Endodermal cell (in vitro differentiated cells): ENCODE data around the gene CFAP69. TPM values are rescaled to one million over a fixed set of nuclear protein-coding genes. Genes with fewer than 3 reads are reported as not detected.

Experiments used
- DNase-seq: peaks from one replicate; pipeline ENCODE4 v3.0.0-alpha.2; 2017
- H3K27ac ChIP-seq: 2 replicates; pipeline ENCODE4 v1.5.1; 2013; ENCODE audit warnings: mild to moderate bottlenecking, low read depth, low read length, moderate library complexity
- H3K27me3 ChIP-seq: 2 replicates; pipeline ENCODE4 v1.6.1; 2013; ENCODE audit warnings: mild to moderate bottlenecking, low read length, moderate library complexity; ENCODE audit not compliant: insufficient read depth, control insufficient read depth, poor library complexity, severe bottlenecking
- H3K36me3 ChIP-seq: 2 replicates; pipeline ENCODE4 v1.7.0; 2013; ENCODE audit warnings: mild to moderate bottlenecking, low read length, moderate library complexity; ENCODE audit not compliant: control insufficient read depth, insufficient read depth
- H3K4me1 ChIP-seq: one replicate; pipeline ENCODE4 v1.7.0; 2013; ENCODE audit warnings: low read length; ENCODE audit not compliant: control insufficient read depth, insufficient read depth
- H3K4me3 ChIP-seq: 2 replicates; pipeline ENCODE4 v1.5.1; 2013; ENCODE audit warnings: mild to moderate bottlenecking, low read length, moderate library complexity
- H3K9ac ChIP-seq: 2 replicates; pipeline ENCODE4 v1.6.1; 2013; ENCODE audit warnings: mild to moderate bottlenecking, low read length, moderate library complexity; ENCODE audit not compliant: poor library complexity, severe bottlenecking; ENCODE audit errors: extremely low read depth
- H3K9me3 ChIP-seq: 2 replicates; pipeline ENCODE4 v1.6.1; 2013; ENCODE audit warnings: mild to moderate bottlenecking, low read length, moderate library complexity; ENCODE audit not compliant: control insufficient read depth
- H3K27ac Mint-ChIP-seq: 2 replicates; pipeline ENCODE4 v1.8.0; 2020; ENCODE audit warnings: mixed read lengths
- H3K27me3 Mint-ChIP-seq: 2 replicates; pipeline ENCODE4 v1.8.0; 2021; ENCODE audit warnings: mild to moderate bottlenecking, mixed read lengths; ENCODE audit not compliant: insufficient read depth
- H3K36me3 Mint-ChIP-seq: 2 replicates; pipeline ENCODE4 v1.8.0; 2020; ENCODE audit warnings: low read depth, mixed read lengths
- H3K4me1 Mint-ChIP-seq: 2 replicates; pipeline ENCODE4 v1.8.0; 2020; ENCODE audit warnings: mixed read lengths
- H3K4me3 Mint-ChIP-seq: 2 replicates; pipeline ENCODE4 v1.8.0; 2020; ENCODE audit warnings: mild to moderate bottlenecking, moderate library complexity, mixed read lengths
- H3K9me3 Mint-ChIP-seq: 2 replicates; pipeline ENCODE4 v1.8.0; 2020; ENCODE audit warnings: mild to moderate bottlenecking, mixed read lengths
- WGBS, 2 experiments: methylation state at CpG; one replicate each; pipeline versions ENCODE4 v1.1.5 to v1.1.7; 2013; ENCODE audit warnings: missing lambda C conversion rate in 2 of 2, mixed read lengths in 1 of 2; ENCODE audit not compliant: insufficient coverage in 1 of 2, insufficient read length in 1 of 2; 5-methylcytosine and 5-hydroxymethylcytosine counted together
- total RNA-seq, 2 donors: library from RNA; stranded (reverse); fragmentation: NEBNext Ultra II Directional in 1 of 2; extraction: Animal tissue kit (Norgen Biotek cat#: 25700) in 1 of 2; gene quantifications; 2 replicates in 1 of 2; 3 replicates in 1 of 2; pipeline ENCODE4 v1.2.1, GENCODE V29; 2021
- TF ChIP-seq, protein P1 (sequence below): fragments of 200-600 bp; sonication (generic); conservative IDR thresholded peaks from 2 replicates; pipeline ENCODE4 v1.5.0; 2021; ENCODE audit warnings: antibody characterized with exemption, mild to moderate bottlenecking

Gene CFAP69
- total RNA-seq, 2 donors from 2014 or later, result 4.9 to 6.6 TPM

DNA sequence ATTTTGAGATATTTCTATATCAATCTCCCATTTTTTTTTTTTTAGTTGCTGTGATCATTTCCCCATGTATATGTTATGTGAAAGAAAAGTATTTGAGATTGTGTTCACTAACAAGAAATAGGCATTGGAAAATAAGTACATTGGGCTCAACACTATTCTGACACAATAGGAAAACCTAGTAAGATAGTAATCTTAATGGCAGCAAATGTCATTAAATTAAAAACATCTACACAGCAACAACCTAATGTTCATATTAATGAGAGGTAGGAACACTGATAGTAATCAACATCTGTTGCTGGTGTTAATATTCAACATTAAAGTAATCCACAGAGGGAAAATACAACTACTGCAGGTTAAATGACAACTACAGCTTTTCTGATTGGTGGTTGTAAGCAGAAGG is 100.0 kb downstream of the CFAP69 start:
- peaks cover 1% of the 10 kb centered on the region for H3K9me3 ChIP-seq
- H3K4me1 ChIP-seq, result no peaks in the 10 kb centered on the region
- no peaks in the 10 kb centered on the region for H3K27me3 Mint-ChIP-seq
- TF ChIP-seq, protein P1, sequence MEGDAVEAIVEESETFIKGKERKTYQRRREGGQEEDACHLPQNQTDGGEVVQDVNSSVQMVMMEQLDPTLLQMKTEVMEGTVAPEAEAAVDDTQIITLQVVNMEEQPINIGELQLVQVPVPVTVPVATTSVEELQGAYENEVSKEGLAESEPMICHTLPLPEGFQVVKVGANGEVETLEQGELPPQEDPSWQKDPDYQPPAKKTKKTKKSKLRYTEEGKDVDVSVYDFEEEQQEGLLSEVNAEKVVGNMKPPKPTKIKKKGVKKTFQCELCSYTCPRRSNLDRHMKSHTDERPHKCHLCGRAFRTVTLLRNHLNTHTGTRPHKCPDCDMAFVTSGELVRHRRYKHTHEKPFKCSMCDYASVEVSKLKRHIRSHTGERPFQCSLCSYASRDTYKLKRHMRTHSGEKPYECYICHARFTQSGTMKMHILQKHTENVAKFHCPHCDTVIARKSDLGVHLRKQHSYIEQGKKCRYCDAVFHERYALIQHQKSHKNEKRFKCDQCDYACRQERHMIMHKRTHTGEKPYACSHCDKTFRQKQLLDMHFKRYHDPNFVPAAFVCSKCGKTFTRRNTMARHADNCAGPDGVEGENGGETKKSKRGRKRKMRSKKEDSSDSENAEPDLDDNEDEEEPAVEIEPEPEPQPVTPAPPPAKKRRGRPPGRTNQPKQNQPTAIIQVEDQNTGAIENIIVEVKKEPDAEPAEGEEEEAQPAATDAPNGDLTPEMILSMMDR, result no peak
- peaks cover 13% of the 10 kb centered on the region for H3K4me1 Mint-ChIP-seq
- no peak for DNase-seq
- peak overlapping the region; percentile 95 for H3K4me3 Mint-ChIP-seq
- no peaks in the 10 kb centered on the region for H3K36me3 Mint-ChIP-seq
- no peak overlapping the region for H3K27ac ChIP-seq
- H3K9ac ChIP-seq, result no peak overlapping the region
- no peaks in the 10 kb centered on the region for H3K27me3 ChIP-seq
- H3K27ac Mint-ChIP-seq, result no peak overlapping the region
- no peaks in the 10 kb centered on the region for H3K9me3 Mint-ChIP-seq
- H3K36me3 ChIP-seq, result no peaks in the 10 kb centered on the region
- peak overlapping the region; percentile 99 for H3K4me3 ChIP-seq

DNA sequence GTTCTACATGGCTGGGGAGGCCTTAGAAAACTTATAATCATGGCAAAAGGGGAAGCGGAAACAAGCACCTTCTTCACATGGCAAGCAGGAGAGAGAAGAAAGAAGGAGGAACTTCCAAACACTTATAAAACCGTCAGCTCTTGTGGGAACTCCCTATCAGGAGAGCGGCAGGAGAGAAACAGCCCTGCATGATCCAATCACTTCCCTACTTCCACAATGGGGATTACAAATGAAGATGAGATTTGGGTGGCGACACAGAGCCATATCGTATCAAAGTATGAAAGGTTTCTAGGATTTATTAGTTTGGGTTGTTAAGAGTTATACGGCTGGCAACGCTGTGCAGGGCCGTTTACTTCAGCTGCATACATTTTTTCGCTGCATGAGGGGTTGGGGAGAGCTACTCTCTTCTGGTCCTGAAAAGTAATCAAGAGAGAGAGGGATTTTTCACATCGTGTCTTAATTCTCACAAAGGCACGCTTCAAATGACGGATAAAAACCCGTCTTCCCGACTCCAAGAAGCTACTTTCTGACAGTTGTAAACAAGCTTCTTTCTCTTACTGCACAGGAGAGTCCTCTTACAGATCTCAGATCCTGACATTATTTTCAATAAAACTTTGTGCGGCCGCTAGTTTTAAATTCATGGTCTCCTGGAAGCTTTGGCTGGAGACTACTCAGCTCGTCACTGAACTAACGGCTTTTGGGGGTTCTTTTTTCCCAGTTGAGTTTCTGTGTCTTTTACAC is 100.8 kb downstream of the CFAP69 start:
- H3K27me3 ChIP-seq, result no peaks in the 10 kb centered on the region
- H3K27me3 Mint-ChIP-seq, result no peaks in the 10 kb centered on the region
- H3K4me3 Mint-ChIP-seq, result peak overlapping the region; percentile 95
- no peaks in the 10 kb centered on the region for H3K9me3 Mint-ChIP-seq
- no peak overlapping the region for H3K27ac ChIP-seq
- no peaks in the 10 kb centered on the region for H3K4me1 ChIP-seq
- H3K36me3 ChIP-seq, result no peaks in the 10 kb centered on the region
- DNase-seq, result peak; percentile 64
- H3K36me3 Mint-ChIP-seq, result no peaks in the 10 kb centered on the region
- H3K9ac ChIP-seq, result peak overlapping the region; percentile 93
- H3K27ac Mint-ChIP-seq, result peak overlapping the region; percentile 99
- peaks cover 13% of the 10 kb centered on the region for H3K4me1 Mint-ChIP-seq
- TF ChIP-seq, protein P1, result no peak
- H3K9me3 ChIP-seq, result peaks cover 7% of the 10 kb centered on the region
- H3K4me3 ChIP-seq, result peak overlapping the region; percentile 99
- 20 to 29% methylated on average over 12 to 16 of the region's 18 CpGs for WGBS, 2 experiments

DNA sequence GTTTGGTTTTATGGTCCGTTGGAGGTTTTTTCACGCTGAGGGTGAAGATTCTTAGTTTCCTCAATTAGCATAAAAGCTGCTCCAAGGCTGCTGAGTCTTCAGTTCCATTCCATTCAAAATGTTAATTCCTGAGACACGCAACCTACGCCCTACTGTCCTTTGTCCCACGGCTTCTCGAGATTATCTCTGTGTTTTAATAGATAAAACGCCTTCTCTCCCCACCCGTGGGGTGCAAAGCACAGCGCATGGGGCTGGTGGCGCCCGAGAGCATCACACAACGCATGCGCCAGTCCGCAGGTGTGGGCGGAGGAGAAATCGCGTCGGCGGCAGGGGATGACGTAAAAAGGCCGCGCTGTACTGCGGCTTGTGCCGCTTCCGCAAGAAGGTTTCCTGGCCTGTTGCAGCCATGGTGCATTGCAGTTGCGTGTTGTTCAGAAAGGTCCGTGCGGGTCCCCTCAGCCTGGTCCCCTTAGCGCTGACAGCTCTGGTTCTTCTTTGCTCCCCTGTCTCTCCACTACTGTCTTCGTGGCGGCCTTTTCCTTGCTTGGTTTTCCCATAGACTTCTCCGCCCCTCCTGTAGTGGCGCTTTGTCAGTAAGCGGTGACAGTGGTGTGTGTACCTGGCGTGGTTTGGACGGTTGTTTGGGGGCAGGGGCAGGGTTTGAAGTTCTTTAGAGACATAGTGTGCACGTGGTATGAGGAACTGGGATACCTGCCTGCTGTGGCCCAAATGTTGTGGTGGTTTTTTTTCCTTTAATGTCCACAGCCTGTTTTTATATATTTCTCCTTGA is 101.6 kb downstream of the CFAP69 start, which contains the start of gene GTPBP10:
Gene GTPBP10, plus strand, starts transcription at position 381 of the 790 bp plus-strand sequence. Its CDS starts 26 bp downstream, at position 407.
- H3K27me3 ChIP-seq, result no peaks in the 10 kb centered on the region
- peak; percentile 96 for DNase-seq

More for the DNA sequence above, 101.6 kb downstream of the CFAP69 start, which contains the start of gene GTPBP10:
- peak within 1 kb of the TSS; percentile 95 for H3K4me3 Mint-ChIP-seq
- Histone ChIP-seq H3K27ac (peak within 1 kb of the TSS; percentile 81), H3K9me3 (peaks cover 7% of the 10 kb centered on the region), H3K9ac (peak within 1 kb of the TSS; percentile 93), H3K36me3 (no peaks in the 10 kb centered on the region), H3K4me3 (peak within 1 kb of the TSS; percentile 99), H3K4me1 (no peaks in the 10 kb centered on the region)
- peaks cover 13% of the 10 kb centered on the region for H3K4me1 Mint-ChIP-seq
- no peaks in the 10 kb centered on the region for H3K9me3 Mint-ChIP-seq
- WGBS, 2 experiments, result 0 to 3% methylated on average over 8 to 37 of the region's 37 CpGs
- TF ChIP-seq, protein P1, result peak; percentile 76
- peak within 1 kb of the TSS; percentile 99 for H3K27ac Mint-ChIP-seq
- H3K27me3 Mint-ChIP-seq, result no peaks in the 10 kb centered on the region
- H3K36me3 Mint-ChIP-seq, result no peaks in the 10 kb centered on the region
